Heart left ventricle (tissue), 16 donors: ENCODE data around the gene CD244. TPM values are rescaled to one million over a fixed set of nuclear protein-coding genes. Genes with fewer than 3 reads are reported as not detected.
"Not testable (repeated sequence)": the region's sequence is repeated elsewhere in the genome, so short reads cannot be mapped to it uniquely, and the experiment has no call there.

Experiments
- ATAC-seq, 4 donors: fragments of 200-7000 bp; cut with Tn5 transposase; one replicate each; pipeline ENCODE4 v1.9.1; 2020 to 2022; ENCODE audit warnings: moderate library complexity in 4 of 4, mild to moderate bottlenecking in 3 of 4, moderate number of reproducible peaks in 1 of 4
- DNase-seq, 5 donors: peaks; one replicate each; pipeline ENCODE4 v3.0.0-alpha.2; 2020
- H3K27ac ChIP-seq, 12 donors: fragments of 200-600 bp; sonication (generic) in 4 of 12; one replicate each; pipeline versions ENCODE4 v1.5.0 to v1.8.0; 2016 to 2022; ENCODE audit warnings: mild to moderate bottlenecking in 2 of 12
- H3K27me3 ChIP-seq, 9 donors: fragments of 200-600 bp; sonication (generic) in 2 of 9; one replicate each; pipeline versions ENCODE4 v1.5.1 to v1.8.0; 2016 to 2022; ENCODE audit warnings: mild to moderate bottlenecking in 3 of 9
- H3K36me3 ChIP-seq, 9 donors: fragments of 200-600 bp; sonication (generic) in 2 of 9; one replicate each; pipeline versions ENCODE4 v1.5.0 to v1.8.0; 2018 to 2022; ENCODE audit warnings: mild to moderate bottlenecking in 2 of 9
- H3K4me1 ChIP-seq, 12 donors: fragments of 200-600 bp; sonication (generic) in 4 of 12; one replicate each; pipeline versions ENCODE4 v1.5.0 to v1.8.0; 2016 to 2022; ENCODE audit warnings: mild to moderate bottlenecking in 3 of 12
- H3K4me3 ChIP-seq, 12 donors: fragments of 200-600 bp; sonication (generic) in 4 of 12; one replicate each; pipeline versions ENCODE4 v1.5.0 to v1.8.0; 2017 to 2022; ENCODE audit warnings: mild to moderate bottlenecking in 9 of 12, moderate library complexity in 4 of 12
- H3K9me3 ChIP-seq, 12 donors: fragments of 200-600 bp; sonication (generic) in 4 of 12; one replicate each; pipeline versions ENCODE4 v1.5.0 to v1.8.0; 2016 to 2022; ENCODE audit warnings: mild to moderate bottlenecking in 1 of 12
- CTCF ChIP-seq, 12 donors: fragments of 200-600 bp; sonication (generic) in 4 of 12; IDR thresholded peaks; one replicate each; pipeline versions ENCODE4 v1.5.0 to v1.8.0; 2018 to 2022; ENCODE audit warnings: antibody characterized with exemption in 12 of 12, mild to moderate bottlenecking in 5 of 12
- POLR2A ChIP-seq, 2 donors: fragments of 450-650 bp; IDR thresholded peaks; one replicate each; pipeline ENCODE4 v1.6.1; 2017; ENCODE audit warnings: antibody characterized with exemption in 2 of 2, mild to moderate bottlenecking in 2 of 2, moderate library complexity in 2 of 2
- WGBS, 4 donors: extraction: QIAGEN DNeasy Blood & Tissue Kit in 2 of 4; methylation state at CpG; one replicate each; pipeline versions ENCODE4 v1.1.5 to v1.1.7; 2013 to 2018; 5-methylcytosine and 5-hydroxymethylcytosine counted together
- intact Hi-C, 10 donors: fragments of 100-400 bp; cut with DNase I; formaldehyde crosslinking; loops; one replicate each; pipeline versions ENCODE4 v1.11.1 to v1.14.2; 2022
- polyA plus RNA-seq, 2 donors: library from polyadenylated mRNA; stranded (reverse); fragments of 200-250 nt; gene quantifications; one replicate each; pipeline ENCODE4 v1.2.3, GENCODE V29; 2013
- total RNA-seq, 9 donors: library from RNA; depleted of rRNA in 2 of 9; stranded (reverse); fragments of >200 nt in 2 of 9; fragmentation: NEBNext Ultra II Directional in 3 of 9; extraction: Animal tissue kit (Norgen Biotek cat#: 25700) in 3 of 9; gene quantifications; one replicate each; pipeline versions ENCODE4 v1.1.0 to v1.2.4, GENCODE V29; 2016 to 2023
- donor health status: ischemic (EF 13 %, LVEDD 7.1; RV severe dilation, severe dysfunction).
- donor health status: healthy with polysubstance abuse.
- donor health status: DM: no; HTN: yes; CAD: no.
- donor health status: DM: no; HTN: no; CAD: no.
- donor health status: ischemic (EF 25% LVEDD 6.9; RV normal size, moderate dysfunction).
- donor health status: ischemic (EF 25% LVEDD 5.7; RV mildly dilated, moderate dysfunction).
- donor health status: healthy.
- donor health status: DM: yes; HTN: yes; CAD: no.
- donor health status: ischemic (EF 35%, LVEDD 5.7; RV mildly dilated, moderate dysfunction).
- donor health status: nonischemic (EF 11% LVEDD 7.7; RV severe dilation, severe dysfunction).
- donor health status: DM: yes; HTN: yes; CAD: no.
- donor health status: PGD.
- donor health status: ischemic (EF 29% LVEDD 5.4; RV normal size, mild dysfunction).
- donor health status: nonischemic (EF 23%, LVEDD 6.1; RV moderate dilation, normal function).

Gene CD244
- total and polyA plus RNA-seq, 11 donors = 0.08 to 2.2 (median 0.29) TPM; not detected in 5

DNA sequence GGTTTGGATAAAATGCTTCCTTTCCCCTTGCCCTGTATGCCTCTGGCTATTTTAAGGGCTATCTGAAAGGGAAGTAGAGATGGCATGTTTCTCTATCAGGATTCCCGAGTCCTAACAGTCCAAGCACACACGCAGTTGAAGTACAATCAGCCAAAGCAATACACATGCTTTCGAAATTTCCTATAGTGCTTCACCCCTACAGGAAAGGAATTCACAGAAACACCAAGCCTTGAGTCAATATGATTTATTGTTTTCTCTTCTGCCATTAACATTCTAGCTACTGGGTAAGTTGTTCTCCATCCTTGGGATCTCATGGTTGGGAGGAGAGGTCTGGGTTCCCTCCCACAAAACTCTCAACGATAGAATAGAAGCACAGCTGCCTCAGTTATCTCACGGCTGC, 13.6 kb upstream of the CD244 start:
- H3K9me3 ChIP-seq = peaks cover 0 to 3% (median 0%) of the 10 kb centered on the region in 12 donors
- 41 to 52% (median 45%) methylated on average over 5 of the region's 5 CpGs for WGBS, 4 donors

GRCh38 chr1:160875591-160875990, 12.9 kb upstream of the CD244 start:
- H3K9me3 ChIP-seq, intact Hi-C loops, H3K36me3 ChIP-seq, ATAC-seq, H3K27ac ChIP-seq, H3K4me3 ChIP-seq, H3K27me3 ChIP-seq, DNase-seq: not testable (repeated sequence)
- WGBS, 4 donors = 72 to 90% (median 79%) methylated on average over 4 of the region's 4 CpGs
- peaks cover 0 to 20% (median 0%) of the 10 kb centered on the region in 12 donors for H3K4me1 ChIP-seq

More for the DNA sequence above, 13.6 kb upstream of the CD244 start:
- no peaks in the 10 kb centered on the region for H3K27me3 ChIP-seq
- no peaks in the 10 kb centered on the region for H3K36me3 ChIP-seq
- no peak for ATAC-seq
- H3K27ac ChIP-seq = no peak overlapping the region
- intact Hi-C loops = no loop called here
- H3K4me1 ChIP-seq = peaks cover 0 to 27% (median 0%) of the 10 kb centered on the region in 12 donors
- no peak for DNase-seq
- TF ChIP-seq POLR2A (IDR thresholded peaks at IDR 0.05) (no peak), CTCF (IDR thresholded peaks at IDR 0.05) (no peak)
- no peak overlapping the region for H3K4me3 ChIP-seq

DNA sequence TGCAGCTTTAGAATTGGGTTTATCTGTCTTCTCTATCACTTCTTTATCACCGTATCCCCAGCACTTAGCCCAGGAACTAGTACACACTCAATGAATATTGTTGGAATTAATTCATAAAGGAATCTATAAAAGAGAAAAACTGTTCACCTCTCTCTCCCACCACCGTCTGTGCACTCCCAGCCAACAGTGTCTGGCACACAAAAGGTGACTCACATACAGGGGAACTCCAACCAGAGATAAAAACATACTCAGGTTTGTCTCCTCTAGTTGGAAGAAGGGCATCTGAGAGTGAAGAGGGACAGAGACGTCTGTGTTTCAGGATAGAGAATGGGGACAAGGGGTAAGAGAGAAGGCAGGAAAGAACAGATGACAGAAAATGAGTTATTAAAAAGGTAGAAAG, 12.2 kb upstream of the CD244 start:
- no peak for ATAC-seq
- no peak overlapping the region for H3K4me3 ChIP-seq
- TF ChIP-seq POLR2A (IDR thresholded peaks at IDR 0.05) (no peak), CTCF (IDR thresholded peaks at IDR 0.05) (no peak)
- peaks cover 0 to 3% (median 0%) of the 10 kb centered on the region in 12 donors for H3K9me3 ChIP-seq
- H3K36me3 ChIP-seq = no peaks in the 10 kb centered on the region
- peaks cover 0 to 15% (median 0%) of the 10 kb centered on the region in 12 donors for H3K4me1 ChIP-seq
- WGBS, 4 donors = 52 to 62% (median 59%) methylated on average over 3 of the region's 3 CpGs
- H3K27ac ChIP-seq = no peak overlapping the region
- intact Hi-C loops = no loop called here
- no peak for DNase-seq
- H3K27me3 ChIP-seq = no peaks in the 10 kb centered on the region

DNA sequence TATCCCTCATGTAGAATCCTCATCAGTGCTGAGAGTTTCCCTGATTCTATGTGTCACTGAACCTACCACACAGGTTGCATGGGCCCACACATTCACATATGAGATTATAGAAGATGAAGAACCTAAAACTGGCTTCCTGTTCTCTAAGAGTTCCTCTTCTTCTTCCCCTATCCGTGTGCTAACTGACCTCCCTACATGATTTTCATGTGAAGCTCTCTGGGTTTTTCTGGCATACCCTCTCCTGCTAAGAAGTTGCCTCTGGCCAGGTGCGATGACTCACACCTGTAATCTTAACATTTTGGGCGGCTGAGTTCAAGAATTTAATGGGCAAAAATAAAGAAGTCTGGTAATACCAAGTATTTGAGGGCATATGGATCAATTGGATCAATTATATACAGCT, 5.5 kb upstream of the CD244 start:
- ATAC-seq (no peak), DNase-seq (no peak)
- Histone ChIP-seq H3K4me1 (peaks cover 0 to 22% (median 0%) of the 10 kb centered on the region in 12 donors), H3K4me3 (no peak overlapping the region), H3K9me3 (peaks cover 0 to 3% (median 0%) of the 10 kb centered on the region in 12 donors), H3K27me3 (no peaks in the 10 kb centered on the region), H3K27ac (no peak overlapping the region), H3K36me3 (no peaks in the 10 kb centered on the region)
- 72 to 82% (median 76%) methylated on average over 3 of the region's 3 CpGs for WGBS, 4 donors
- TF ChIP-seq POLR2A (IDR thresholded peaks at IDR 0.05) = no peak
- TF ChIP-seq CTCF (IDR thresholded peaks at IDR 0.05) = no peak
- intact Hi-C loops = no loop called here

DNA sequence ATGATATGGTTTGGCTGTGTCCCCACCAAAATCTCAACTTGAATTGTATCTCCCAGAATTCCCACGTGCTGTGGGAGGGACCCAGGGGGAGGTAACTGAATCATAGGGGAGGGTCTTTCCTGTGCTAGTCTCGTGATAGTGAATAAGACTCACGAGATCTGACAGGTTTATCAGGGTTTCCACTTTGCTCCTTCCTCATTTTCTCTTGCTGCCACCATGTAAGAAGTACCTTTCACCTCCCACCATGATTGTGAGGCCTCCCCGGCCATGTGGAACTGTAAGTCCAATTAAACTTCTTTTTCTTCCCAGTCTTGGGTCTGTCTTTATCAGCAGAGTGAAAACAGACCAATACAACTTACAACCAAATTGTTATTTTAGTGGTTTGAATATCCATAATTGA, 5.0 kb upstream of the CD244 start:
- H3K9me3 ChIP-seq, H3K4me3 ChIP-seq, DNase-seq, ATAC-seq, H3K27ac ChIP-seq, intact Hi-C loops, H3K27me3 ChIP-seq, H3K36me3 ChIP-seq: not testable (repeated sequence)
- WGBS, 4 donors = 36 to 54% (median 46%) methylated on average over 4 of the region's 4 CpGs
- peaks cover 0 to 27% (median 0%) of the 10 kb centered on the region in 12 donors for H3K4me1 ChIP-seq
